Fibroblast of skin of right quadriceps (primary cell): ENCODE data around the gene SIM2.
"Not testable (repeated sequence)": the region's sequence is repeated elsewhere in the genome, so short reads cannot be mapped to it uniquely, and the experiment has no call there.

Experiments used
- DNase-seq: peaks from one replicate; pipeline ENCODE4 v3.0.0-alpha.2; 2013

Gene SIM2, protein sequence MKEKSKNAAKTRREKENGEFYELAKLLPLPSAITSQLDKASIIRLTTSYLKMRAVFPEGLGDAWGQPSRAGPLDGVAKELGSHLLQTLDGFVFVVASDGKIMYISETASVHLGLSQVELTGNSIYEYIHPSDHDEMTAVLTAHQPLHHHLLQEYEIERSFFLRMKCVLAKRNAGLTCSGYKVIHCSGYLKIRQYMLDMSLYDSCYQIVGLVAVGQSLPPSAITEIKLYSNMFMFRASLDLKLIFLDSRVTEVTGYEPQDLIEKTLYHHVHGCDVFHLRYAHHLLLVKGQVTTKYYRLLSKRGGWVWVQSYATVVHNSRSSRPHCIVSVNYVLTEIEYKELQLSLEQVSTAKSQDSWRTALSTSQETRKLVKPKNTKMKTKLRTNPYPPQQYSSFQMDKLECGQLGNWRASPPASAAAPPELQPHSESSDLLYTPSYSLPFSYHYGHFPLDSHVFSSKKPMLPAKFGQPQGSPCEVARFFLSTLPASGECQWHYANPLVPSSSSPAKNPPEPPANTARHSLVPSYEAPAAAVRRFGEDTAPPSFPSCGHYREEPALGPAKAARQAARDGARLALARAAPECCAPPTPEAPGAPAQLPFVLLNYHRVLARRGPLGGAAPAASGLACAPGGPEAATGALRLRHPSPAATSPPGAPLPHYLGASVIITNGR

DNA sequence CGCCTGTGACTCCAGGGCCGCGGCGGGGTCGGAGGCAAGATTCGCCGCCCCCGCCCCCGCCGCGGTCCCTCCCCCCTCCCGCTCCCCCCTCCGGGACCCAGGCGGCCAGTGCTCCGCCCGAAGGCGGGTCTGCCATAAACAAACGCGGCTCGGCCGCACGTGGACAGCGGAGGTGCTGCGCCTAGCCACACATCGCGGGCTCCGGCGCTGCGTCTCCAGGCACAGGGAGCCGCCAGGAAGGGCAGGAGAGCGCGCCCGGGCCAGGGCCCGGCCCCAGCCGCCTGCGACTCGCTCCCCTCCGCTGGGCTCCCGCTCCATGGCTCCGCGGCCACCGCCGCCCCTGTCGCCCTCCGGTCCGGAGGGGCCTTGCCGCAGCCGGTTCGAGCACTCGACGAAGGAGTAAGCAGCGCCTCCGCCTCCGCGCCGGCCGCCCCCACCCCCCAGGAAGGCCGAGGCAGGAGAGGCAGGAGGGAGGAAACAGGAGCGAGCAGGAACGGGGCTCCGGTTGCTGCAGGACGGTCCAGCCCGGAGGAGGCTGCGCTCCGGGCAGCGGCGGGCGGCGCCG lies at the start of gene SIM2:
SIM2 (plus strand) TSS at position 135 of the 565 bp plus-strand sequence. CDS start 632 bp downstream, outside the sequence.
- no peak for DNase-seq

DNA sequence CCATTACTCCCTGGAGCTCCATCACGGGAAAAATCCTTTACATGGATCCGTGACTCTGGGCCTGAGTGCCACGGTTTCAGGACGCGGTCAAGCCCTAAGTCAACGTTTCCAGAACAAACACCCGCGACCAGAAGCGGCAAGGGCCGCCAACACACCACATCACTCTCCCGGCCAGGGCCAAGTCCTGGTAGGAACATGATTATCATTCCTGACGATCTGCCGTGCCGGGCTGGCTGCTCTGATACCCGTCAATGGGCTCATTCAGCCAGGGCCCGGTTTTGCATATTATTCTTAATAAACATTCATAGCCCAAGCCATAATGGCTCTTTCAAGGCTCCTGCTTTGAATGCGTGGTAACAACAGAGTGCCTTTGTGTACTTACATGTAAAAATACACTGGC lies 44.6 kb upstream of the SIM2 start:
- DNase-seq, result no peak

DNA sequence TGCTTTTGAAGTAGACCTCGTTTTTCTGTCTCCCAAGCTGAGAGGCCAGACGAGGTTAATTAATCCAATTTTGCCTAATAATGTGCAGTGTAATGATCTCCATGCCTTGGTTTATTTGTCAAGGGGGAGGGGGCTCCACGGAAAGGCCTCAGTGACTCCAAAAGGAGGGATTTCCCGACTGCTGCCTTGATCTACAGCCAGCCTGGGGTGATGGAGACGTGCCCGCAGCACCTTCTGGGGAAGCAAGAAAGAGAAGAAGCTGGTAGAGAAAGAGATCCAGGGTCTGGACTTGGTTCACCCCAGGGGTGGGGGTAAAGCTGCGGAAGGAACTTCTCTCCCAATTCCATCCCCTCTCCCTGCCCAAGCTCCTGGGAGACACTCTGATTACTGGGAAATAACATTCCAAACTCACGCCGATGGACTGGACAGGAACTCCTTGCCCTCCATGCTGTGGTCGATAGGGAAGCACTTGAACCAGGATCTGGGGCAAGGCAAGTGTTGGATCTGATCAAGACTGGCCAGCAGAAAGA lies 44.1 kb upstream of the SIM2 start:
- DNase-seq, result no peak

DNA sequence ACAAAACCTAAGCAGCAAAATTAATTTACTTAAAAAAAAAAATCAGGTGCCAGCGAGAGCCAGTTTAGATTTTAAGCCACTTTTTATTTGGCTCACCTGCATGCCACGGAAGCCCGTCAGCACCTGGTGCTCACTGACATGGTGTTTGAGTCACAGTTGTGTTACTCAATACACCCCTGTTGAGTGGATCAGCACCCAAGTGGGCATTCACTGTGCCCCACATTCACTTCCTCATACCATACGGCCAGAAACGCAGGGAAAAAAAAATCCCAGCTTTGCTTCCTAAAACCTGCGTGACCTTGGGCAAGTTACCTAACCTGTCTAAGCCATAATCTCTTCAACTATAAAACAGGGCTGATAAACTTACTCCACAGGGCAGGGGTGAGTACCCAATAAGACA lies 42.8 kb upstream of the SIM2 start:
- DNase-seq, result no peak

DNA sequence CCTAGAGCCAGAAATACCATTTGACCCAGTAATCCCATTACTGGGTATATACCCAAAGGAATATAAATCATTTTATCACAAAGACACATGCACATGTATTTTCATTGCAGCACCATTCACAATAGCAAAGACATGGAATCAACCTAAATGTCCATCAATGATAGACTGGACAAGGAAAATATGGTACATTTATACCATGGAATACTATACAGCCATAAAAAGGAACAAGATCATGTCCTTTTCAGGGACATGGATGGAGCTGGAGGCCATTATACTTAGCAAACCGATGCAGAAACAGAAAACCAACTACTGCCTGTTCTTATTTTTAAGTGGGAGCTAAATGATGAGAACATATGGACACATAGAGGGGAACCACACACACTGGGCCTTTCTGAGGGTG lies 41.6 kb upstream of the SIM2 start:
- DNase-seq, result not testable (repeated sequence)

DNA sequence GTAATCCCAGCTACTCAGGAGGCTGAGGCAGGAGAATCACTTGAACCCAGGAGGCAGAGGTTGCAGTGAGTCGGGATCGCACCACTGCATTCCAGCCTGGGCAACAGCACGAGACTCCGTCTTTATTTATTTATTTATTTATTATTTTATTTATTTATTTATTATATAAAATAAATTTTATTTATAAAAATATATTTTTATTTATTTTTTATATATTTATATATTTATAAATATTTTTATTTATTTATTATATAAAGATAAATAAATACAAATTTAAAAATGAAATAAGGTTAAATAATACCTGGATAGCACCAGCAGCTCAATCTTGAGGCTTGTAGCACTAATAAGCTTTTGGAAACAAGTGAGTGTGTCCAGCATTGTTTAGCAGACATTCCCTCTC lies 40.9 kb upstream of the SIM2 start:
- no peak for DNase-seq

DNA sequence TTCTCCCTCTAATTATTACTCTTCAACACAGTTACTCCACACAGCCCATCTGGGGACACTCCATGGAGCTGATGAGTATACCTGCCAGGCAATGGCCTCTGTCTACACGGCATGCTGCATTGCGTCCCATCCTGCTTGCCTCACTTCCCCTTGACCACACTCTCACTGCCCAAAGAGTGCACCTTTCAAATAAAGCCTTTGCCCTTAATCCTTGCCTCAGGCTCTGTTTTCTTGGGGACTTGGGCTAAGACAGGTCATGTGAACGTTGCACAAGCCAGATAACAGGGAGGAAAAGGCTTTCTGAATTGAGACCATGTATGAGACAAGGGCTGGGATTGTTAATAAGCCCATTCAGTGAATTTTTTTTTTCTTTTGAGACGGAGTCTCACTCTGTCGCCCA lies 40.0 kb upstream of the SIM2 start:
- no peak for DNase-seq

DNA sequence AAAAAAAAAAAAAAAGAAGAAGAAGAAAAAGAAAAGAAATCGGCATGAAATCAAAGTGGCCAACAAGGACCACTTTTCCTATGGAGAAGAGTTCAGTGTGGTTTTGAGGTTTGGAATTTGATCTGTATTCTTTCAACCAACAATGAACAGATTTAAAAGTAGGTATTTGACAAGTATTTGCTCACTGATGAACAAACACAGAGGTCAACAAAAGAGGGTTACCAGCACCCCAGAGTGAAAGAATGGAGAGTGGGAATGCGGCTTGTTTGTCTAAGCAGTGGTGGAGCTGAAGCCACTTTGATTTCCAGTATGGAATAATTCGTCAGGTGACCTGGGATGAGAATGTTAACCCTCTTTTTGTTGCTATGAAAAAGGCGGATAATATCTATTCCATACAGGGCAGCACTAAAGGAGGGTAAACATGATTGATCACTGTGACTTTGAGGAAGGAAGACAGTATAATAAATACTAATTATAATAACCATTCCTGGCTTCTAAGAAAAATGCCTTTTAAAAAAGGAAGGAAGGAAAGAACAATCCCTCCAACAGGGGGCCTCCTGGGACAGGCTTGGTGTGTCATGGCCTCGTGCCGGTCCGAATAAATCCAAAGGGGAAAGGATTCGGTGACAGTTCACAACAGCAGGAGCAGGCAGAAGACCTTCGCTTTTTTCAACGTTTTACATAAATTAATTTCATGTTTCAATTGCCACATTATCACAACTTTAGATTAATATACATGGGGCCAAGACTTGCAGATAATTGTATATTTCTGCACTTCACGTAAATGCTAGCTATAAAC lies 37.2 kb upstream of the SIM2 start:
- peak; percentile 9 for DNase-seq

DNA sequence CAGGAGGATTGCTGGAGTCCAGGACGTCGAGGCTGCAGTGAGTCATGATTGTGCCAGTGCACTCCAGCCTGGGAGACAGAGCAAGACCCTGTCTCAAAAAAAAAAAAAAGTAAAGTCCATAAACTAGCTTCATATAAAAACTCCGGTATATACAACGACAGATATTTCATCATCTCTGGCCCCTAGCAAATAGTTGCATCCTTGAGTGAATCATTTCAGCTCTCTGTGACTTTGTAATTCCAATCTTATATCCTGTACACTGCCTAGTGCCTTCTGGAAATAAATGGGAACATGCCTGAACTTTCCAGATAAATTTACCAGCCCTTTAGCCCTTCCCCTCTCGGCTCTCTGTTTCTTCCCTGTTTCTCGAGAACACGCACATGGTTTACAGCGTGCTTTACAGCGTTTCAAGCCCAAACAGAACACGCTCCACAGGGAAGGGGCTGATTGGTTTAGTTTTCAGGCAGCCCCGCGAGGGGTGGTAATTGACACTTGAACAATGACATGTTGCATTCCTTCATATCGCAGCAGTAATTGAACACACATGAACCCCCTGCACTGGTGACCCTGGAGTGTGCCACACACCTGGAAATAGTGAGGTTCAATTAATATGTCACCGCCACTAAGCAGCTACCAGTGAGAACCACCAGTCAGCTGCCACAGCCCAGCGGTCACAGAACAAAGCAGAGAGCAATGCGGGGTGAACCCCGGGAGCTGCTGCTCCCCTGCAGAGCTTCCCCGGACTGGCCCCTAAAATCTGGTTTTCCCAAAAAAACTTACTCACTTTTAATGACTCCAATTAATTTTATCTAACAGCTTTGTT lies 35.7 kb upstream of the SIM2 start:
- DNase-seq, result peak; percentile 52

DNA sequence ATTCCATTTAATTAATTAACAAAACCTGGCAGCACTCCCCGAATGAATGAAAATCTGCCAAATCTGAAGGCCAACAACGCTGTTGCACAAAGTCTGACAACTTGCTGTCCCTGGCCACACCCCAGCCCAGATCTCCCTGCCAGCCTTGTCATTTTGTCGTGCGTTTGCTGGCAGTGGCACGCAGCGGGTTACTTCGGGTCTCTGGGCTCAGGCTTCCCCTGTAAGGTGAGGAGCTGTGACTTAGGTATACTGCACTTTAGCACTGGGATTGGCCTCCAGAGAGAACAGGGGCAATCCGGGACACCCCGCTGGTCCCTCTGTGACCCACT lies 34.3 kb upstream of the SIM2 start:
- DNase-seq, result no peak

DNA sequence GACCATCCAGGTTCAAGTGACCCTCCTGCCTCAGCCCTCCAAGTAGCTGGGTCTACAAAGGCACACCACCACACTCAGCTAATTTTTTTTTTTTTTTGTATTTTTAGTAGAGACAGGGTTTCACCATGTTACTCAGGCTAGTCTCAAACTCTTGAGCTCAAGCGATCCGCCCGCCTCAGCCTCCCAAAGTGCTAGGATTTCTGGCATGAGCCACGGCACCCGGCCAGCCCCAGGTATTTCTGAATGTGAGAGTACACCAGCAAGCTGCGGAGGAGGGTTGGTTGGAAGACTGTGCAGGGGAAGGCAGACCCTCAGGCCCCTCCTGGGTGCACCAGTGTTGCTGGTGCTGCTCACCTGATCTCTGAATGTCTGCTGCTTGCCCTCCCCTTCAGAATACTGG lies 33.1 kb upstream of the SIM2 start:
- no peak for DNase-seq

DNA sequence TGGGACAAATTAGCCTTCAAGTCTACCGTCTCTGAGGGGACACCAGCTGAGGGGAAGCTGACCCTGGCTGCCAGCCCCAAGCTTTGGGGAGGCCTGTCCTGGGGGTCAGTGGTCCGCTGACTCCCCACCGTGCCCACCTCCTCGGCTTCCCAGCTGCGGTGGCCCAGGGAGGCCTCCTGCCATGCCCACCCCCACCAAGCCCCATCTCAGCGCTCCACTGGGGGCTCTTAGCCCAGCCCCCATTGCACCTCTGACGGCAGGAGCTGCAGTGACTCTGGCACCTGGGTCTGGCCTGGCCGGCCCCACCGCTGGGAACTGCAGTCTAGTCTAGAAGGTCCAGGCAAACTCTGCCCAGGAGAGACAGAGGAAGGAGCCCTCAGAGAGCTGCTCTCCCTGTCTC lies 30.2 kb upstream of the SIM2 start:
- DNase-seq, result no peak

DNA sequence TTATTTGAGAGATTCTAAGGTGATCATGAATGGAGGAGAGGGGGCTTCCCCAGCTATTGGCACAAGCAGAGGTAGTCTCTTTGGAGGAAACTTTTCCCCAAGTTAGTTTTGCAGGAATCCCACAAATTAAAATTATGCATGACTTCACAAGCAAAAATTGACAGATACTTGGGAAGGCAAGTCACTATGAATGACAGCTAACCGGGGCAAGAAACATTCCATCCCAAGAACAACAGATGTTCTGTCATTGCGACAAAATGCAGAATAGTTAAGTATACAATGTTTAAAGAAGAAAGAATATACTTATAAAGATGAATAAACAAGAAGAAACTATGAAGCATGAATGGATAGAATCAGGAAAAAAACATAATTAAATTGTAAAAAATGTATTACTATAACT lies 27.1 kb upstream of the SIM2 start:
- no peak for DNase-seq

DNA sequence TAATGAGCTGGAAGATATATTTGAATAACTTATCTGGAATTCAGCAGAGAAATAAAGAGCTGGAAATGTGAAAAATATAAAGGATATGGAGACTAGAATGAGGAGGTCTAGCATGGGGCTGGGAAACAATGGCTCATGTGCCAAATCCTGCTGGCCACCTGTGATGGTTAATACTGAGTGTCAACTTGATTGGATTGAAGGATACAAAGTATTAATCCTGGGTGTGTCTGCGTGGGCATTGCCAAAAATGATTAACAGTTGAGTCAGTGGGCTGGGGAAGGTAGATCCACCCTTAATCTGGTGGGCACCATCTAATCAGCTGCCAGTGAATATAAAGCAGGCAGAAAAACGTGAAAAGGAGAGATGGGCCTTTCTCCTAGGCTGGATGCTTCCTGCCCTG lies 26.6 kb upstream of the SIM2 start:
- not testable (repeated sequence) for DNase-seq

DNA sequence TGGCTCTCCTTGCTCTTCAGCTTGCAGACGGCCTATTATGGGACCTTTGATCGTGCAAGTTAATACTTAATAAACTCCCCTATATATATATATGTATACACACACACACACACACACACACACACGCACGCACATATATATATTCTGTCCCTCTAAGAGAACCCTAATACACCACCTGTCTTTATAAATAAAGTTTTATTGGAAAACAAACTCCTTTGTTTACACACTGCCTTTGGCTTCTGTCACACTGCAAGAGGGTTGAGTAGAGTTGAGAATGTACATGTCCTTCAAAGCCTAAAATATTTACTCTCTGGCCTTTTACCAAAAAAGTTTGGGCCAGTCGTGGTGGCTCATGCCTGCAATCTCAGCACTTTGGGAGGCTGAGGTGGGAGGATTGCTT lies 26.2 kb upstream of the SIM2 start:
- no peak for DNase-seq

DNA sequence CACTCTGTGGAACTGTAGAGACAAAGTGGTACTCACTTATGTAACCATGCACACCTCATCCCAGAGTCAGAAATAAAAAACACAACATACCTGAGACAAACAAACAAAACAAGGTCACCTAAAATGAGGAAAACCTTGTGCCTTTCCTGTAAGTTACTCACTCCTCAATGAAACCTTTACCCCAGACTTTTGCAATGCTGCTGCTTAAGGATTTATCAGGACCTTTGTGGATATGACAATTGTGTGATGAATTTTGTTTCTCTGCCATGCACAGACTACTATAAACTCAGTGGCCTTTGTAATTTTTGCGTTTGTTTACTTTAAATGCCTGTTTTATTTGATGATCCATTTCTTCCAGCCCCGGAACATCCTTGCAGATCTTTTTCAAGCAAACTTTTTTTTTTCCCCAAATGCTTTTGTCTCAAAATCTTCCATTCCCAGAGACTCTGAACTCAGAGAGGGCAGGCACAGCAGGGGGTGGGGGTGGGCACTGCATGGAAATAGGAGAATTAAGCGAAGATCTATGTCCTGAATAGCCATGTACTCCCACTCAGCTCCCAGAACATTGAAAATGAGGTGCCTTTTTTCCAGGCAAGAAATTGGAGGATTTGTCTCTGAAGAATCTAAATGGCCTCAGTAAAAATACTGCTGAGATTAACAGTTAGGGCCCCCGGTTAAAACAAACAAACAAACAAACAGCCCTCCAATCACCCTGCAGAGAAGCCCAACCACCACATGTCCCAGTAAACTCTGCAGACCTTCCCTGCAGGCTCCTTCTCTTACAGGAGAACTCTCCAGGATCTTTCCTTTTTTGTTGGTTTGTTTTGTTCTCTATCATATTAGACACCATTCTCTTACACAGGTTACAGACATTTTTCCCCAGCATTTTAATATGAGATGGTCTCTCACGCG lies 22.6 kb upstream of the SIM2 start:
- DNase-seq, result no peak

DNA sequence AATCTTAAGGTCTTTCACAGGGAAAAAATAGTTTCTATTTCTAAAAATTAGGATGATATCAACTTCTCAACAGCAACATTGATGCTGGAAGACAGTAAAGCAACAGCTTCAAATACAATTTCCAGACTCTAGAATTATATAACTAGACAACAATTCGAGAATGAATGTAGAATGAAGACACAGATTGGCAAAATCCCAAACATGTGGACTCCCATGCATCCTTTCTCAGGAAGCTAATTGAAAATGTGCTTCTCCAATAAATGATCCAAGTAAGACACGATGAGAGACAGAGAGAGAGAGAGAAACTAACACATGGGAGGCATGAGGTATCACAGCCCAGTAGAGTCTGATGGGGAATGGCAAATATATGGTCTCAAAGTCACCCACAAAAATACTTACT lies 21.5 kb upstream of the SIM2 start:
- no peak for DNase-seq

DNA sequence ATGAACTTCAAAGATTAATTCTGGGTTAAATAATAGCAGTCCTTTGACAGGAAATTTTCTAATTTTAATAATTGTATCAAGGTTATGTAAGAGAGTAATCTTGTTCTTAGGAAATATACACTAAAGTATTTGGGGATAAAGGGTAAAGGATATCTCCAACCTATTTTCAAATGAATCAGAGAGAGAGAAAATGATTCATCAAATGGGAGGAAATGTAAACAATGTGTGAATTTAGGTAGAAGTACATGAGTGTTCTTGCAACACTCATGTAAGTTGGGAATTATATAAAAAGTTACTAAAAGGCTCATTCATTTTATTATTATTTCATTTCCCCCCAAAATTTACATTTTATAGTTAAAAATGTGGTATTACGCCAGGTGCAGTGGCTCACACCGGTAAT lies 20.4 kb upstream of the SIM2 start:
- no peak for DNase-seq

DNA sequence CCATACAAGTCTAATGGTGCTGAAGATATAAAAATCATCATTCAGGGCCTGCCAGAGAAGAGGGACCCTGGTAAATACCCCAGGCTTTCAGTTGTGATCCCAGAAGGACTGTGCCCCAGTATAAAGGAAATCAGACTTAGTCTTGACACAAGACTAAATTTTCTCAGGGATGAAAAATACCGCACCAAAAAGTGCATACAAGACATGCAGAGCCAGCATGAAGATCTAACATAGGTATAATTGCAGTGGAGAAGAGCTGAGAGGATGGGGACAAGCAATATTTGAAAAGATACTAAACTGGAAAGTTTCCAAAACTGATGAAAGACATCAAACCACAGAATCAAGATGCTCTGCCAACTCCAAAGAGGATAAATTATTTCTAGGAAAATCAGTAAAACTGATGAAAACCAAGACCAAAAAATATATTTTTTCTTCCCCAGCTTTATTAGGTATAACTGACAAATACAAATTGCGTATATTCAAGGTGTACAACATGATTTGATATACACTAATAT lies 17.7 kb upstream of the SIM2 start:
- no peak for DNase-seq

DNA sequence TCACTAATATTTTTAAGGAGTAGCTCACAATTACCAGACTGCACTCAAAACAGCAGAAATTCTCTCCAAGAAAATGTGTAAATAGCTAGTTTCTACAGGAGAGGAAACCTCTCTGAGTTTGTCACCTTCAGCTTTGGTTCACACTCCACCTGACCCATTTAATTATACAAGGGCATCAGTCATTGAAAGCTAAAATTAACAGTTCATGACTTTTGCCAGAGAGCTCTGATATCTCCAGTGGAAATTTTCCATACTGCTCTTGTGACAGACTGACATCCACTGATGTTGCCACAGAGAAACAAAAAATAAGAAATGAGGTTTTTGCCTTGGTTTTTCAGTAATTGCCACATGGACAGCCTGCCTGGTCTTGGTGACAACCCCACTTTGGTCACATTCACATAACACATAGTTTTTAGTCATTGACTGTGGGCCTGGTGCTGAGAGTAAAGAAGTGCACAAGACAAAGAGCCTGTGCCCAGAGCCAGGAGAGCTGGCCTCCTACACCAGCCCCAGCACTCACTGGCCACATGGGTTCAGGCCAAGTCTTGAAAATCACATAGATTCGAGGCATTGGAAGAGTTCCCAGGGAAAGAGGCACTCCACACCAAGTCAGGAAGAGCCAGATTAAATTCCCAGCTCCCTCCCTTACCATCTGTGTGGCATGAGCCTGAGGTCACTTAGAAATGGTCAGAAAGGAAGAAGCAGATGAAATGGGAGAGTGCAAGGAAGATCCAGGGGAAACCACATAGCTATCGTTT lies 13.8 kb upstream of the SIM2 start:
- no peak for DNase-seq
